A673 (cell line): ENCODE results near the gene ARHGAP26. TPM values are rescaled to one million over a fixed set of nuclear protein-coding genes. Genes with fewer than 3 reads are reported as not detected.

Source experiments
- BruUV-seq: library from RNA; stranded (reverse); fragments of 400-500 nt; replicated peaks from 2 replicates; lab custom pipeline; 2021; lab: Mats Ljungman, UMichigan
- CTCF ChIA-PET: fragments of 300-600 bp; sonication (Branson Sonifier 250); formaldehyde crosslinking; loops from one replicate; lab custom pipeline; 2022; ENCODE audit warnings: antibody characterized with exemption; lab: Charles Lee
- POLR2A ChIA-PET: fragments of 300-600 bp; sonication (Branson Sonifier 250); formaldehyde crosslinking; loops from one replicate; lab custom pipeline; 2022; ENCODE audit warnings: antibody characterized with exemption; ENCODE audit not compliant: low non-redundant PET; lab: Charles Lee
- DNase-seq: peaks from one replicate; pipeline ENCODE4 v3.0.0-alpha.2; 2015; ENCODE audit warnings: low spot score
- H3K27ac ChIP-seq: fragments of 200-600 bp; sonication (generic); 2 replicates; pipeline ENCODE4 v1.5.1; 2016; ENCODE audit warnings: mixed run types, low read depth, mild to moderate bottlenecking, mixed read lengths, antibody characterized with exemption, low read length; ENCODE audit not compliant: poor library complexity, severe bottlenecking
- H3K27me3 ChIP-seq: fragments of 200-600 bp; sonication (generic); replicated peaks from 2 replicates; pipeline ENCODE4 v1.6.1; 2017; ENCODE audit warnings: mixed run types, low read depth, mild to moderate bottlenecking, mixed read lengths, antibody characterized with exemption, low read length; ENCODE audit not compliant: insufficient read depth, poor library complexity
- H3K36me3 ChIP-seq: fragments of 200-600 bp; sonication (generic); 2 replicates; pipeline ENCODE4 v1.6.1; 2016; ENCODE audit warnings: mixed run types, mild to moderate bottlenecking, mixed read lengths, antibody characterized with exemption, low read length; ENCODE audit not compliant: insufficient read depth, poor library complexity, severe bottlenecking
- H3K4me1 ChIP-seq: fragments of 200-600 bp; sonication (generic); 2 replicates; pipeline ENCODE4 v1.6.1; 2017; ENCODE audit warnings: mixed run types, mild to moderate bottlenecking, mixed read lengths, antibody characterized with exemption, low read length; ENCODE audit not compliant: insufficient read depth, poor library complexity, severe bottlenecking
- H3K4me3 ChIP-seq: fragments of 200-600 bp; sonication (generic); 2 replicates; pipeline ENCODE4 v1.5.1; 2016; ENCODE audit warnings: low read depth, mixed run types, mild to moderate bottlenecking, mixed read lengths, low read length; ENCODE audit not compliant: poor library complexity, severe bottlenecking
- H3K9me3 ChIP-seq: fragments of 200-600 bp; sonication (generic); 2 replicates; pipeline ENCODE4 v1.6.1; 2016; ENCODE audit warnings: mixed run types, low read depth, mild to moderate bottlenecking, mixed read lengths, antibody characterized with exemption, low read length; ENCODE audit not compliant: poor library complexity, severe bottlenecking
- EZH2 ChIP-seq: fragments of 200-600 bp; sonication (generic); IDR thresholded peaks from 2 replicates; pipeline ENCODE4 v1.6.1; 2017; ENCODE audit warnings: borderline replicate concordance, low read depth, mild to moderate bottlenecking, mixed read lengths, antibody characterized with exemption, low read length; ENCODE audit not compliant: poor library complexity, severe bottlenecking
- intact Hi-C: fragments of 100-400 bp; cut with micrococcal nuclease; formaldehyde crosslinking; loops from one replicate; pipeline ENCODE4 v1.10.0; 2022; ENCODE audit not compliant: unreplicated experiment
- total RNA-seq: library from RNA; stranded (reverse); gene quantifications from 2 replicates; pipeline ENCODE4 v1.2.3, GENCODE V29; 2021
- TF ChIP-seq, protein P1 (sequence below): fragments of 300-800, 200-600 bp; sonication (generic); conservative IDR thresholded peaks from 2 replicates; pipeline ENCODE4 v1.5.1; 2017; ENCODE audit warnings: low read depth, mild to moderate bottlenecking, antibody characterized with exemption, low read length, moderate library complexity, mixed read lengths

The ARHGAP26 gene
- total RNA-seq, 1 experiment from 2014 or later, result 25.5 TPM

DNA sequence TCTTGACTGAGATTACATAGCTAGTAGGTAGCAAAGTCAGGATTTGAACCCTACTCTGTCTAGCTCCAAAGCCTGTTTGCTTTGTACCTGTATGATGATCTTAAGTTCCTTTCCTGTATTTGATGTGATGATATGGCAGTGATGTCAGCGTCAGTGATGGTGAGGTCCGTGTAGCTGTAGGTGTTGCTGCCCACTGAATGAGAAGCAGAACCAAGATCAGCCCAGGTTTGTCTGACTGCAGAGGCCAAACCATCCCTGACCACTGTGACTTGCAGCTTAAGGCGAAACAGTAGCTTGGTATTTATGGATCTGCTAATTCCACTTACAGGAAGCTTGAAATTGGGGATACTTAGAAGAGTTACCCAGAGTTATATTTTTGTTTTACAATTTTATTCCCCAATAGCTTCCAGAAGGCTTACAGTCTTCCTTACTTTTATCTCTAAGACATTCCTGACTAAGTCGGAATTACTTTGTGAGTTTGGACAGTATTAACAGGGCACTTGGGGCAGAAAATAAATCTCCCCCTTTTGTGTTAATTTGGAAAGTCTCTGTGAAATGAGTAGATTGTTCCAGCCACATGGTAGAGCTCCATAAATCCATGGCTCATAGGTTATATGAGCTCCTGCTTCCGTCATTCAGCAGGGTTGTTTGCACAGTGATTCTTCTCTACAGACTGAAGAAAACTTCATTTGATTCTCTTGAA lies 359.9 kb downstream of the ARHGAP26 start:
- ChIA-PET POLR2A (no interaction called here), CTCF (no interaction called here)
- Histone ChIP-seq H3K4me3 (no peak overlapping the region), H3K27ac (peak overlapping the region; percentile 55), H3K9me3 (no peaks in the 10 kb centered on the region), H3K27me3 (no peaks in the 10 kb centered on the region), H3K36me3 (no peaks in the 10 kb centered on the region), H3K4me1 (peaks cover 64% of the 10 kb centered on the region)
- no TSS peak for BruUV-seq
- intact Hi-C loops, result loop anchor here (2.0 kb wide), 2 partner anchors 87 to 275 kb away; no protein-coding TSS in a partner anchor
- DNase-seq, result no peak
- TF ChIP-seq, protein P1, sequence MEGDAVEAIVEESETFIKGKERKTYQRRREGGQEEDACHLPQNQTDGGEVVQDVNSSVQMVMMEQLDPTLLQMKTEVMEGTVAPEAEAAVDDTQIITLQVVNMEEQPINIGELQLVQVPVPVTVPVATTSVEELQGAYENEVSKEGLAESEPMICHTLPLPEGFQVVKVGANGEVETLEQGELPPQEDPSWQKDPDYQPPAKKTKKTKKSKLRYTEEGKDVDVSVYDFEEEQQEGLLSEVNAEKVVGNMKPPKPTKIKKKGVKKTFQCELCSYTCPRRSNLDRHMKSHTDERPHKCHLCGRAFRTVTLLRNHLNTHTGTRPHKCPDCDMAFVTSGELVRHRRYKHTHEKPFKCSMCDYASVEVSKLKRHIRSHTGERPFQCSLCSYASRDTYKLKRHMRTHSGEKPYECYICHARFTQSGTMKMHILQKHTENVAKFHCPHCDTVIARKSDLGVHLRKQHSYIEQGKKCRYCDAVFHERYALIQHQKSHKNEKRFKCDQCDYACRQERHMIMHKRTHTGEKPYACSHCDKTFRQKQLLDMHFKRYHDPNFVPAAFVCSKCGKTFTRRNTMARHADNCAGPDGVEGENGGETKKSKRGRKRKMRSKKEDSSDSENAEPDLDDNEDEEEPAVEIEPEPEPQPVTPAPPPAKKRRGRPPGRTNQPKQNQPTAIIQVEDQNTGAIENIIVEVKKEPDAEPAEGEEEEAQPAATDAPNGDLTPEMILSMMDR, result no peak
- TF ChIP-seq EZH2, result no peak

DNA sequence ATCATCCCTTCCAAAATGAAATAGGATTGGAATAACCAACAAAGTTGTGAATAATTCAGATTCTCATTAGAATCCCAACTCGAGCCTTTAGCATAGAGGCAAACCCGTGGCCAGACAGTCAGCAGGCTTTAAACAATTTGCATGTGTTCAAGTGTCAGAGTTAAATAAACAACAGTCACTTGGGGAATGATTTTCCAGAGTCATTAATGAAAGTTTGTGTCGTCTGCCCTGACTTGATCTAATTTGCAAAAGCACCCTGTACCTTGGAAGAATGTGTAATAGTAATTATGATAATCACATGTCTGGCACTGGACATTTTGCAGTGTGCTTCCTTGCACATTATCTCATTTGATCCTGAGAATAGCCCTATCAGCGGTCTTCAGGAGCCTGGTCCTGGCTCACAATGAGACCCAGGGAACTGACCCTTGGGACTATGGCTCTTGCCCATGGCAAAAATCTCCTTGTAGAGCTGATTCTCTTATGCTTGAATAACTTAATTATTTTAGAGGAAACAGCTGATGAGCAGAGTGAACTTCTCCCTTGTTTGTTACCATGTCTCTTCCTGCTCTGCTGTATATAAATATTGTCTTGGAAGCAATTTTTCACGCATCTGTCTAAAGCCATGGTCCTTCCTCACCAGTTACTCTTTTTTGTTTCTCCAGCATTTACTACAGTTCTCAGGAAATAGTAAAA lies 360.6 kb downstream of the ARHGAP26 start:
- Histone ChIP-seq H3K9me3 (no peaks in the 10 kb centered on the region), H3K27ac (peak overlapping the region; percentile 55), H3K4me3 (no peak overlapping the region), H3K27me3 (no peaks in the 10 kb centered on the region), H3K4me1 (peaks cover 64% of the 10 kb centered on the region), H3K36me3 (no peaks in the 10 kb centered on the region)
- intact Hi-C loops, result no loop called here
- POLR2A ChIA-PET, result no interaction called here
- CTCF ChIA-PET, result no interaction called here
- TF ChIP-seq, protein P1, result no peak
- TF ChIP-seq EZH2, result no peak
- no TSS peak for BruUV-seq
- DNase-seq, result peak; percentile 55

DNA sequence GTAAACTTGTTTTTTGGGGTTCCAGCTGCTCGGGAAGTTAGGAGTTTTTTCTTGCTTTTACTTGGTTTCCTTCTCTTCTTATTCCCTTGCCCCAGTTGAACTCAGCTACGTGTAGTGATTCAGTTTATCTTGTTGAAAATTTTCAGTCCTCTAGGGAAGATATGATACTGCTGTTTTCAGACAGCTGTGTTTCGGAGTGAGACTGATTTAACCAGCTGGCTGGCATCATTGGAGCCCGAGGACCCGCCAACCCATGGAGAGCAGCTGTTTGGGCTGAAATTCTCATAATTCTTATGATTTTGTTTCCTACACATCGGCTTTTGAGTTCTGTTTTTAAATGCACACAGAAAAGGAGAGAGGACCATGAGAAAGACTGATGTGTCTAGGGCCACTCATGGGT lies 361.8 kb downstream of the ARHGAP26 start:
- Histone ChIP-seq H3K27me3 (no peaks in the 10 kb centered on the region), H3K4me3 (no peak overlapping the region), H3K36me3 (no peaks in the 10 kb centered on the region), H3K9me3 (no peaks in the 10 kb centered on the region), H3K4me1 (peaks cover 57% of the 10 kb centered on the region), H3K27ac (no peak overlapping the region)
- DNase-seq, result no peak
- no peak for TF ChIP-seq EZH2
- TF ChIP-seq, protein P1, result no peak
- POLR2A ChIA-PET, result no interaction called here
- intact Hi-C loops, result no loop called here
- BruUV-seq, result no TSS peak
- CTCF ChIA-PET, result no interaction called here
